H9 (cell line): ENCODE data around the gene HEXD. TPM values are rescaled to one million over a fixed set of nuclear protein-coding genes. Genes with fewer than 3 reads are reported as not detected.

Experiments
- DNase-seq: peaks from one replicate; pipeline ENCODE4 v3.0.0-alpha.2; 2017
- H2AFZ ChIP-seq: one replicate; pipeline ENCODE4 v1.6.1; 2013; ENCODE audit warnings: mild to moderate bottlenecking, low read length, control low read depth, moderate library complexity
- H2AK5ac ChIP-seq: 2 replicates; pipeline ENCODE4 v1.6.1; 2013; ENCODE audit warnings: low read length, control low read depth, mixed read lengths; ENCODE audit not compliant: insufficient read length
- H2BK120ac ChIP-seq: one replicate; pipeline ENCODE4 v1.6.1; 2013; ENCODE audit warnings: low read depth, mild to moderate bottlenecking, low read length, control low read depth, inconsistent platforms; ENCODE audit not compliant: poor library complexity, severe bottlenecking
- H2BK12ac ChIP-seq: 2 replicates; pipeline ENCODE4 v1.6.1; 2013; ENCODE audit warnings: low read length, control low read depth, mixed read lengths, low read depth; ENCODE audit not compliant: insufficient read length
- H2BK15ac ChIP-seq: 2 replicates; pipeline ENCODE4 v1.6.1; 2013; ENCODE audit warnings: low read depth, low read length, control low read depth
- H2BK20ac ChIP-seq: one replicate; pipeline ENCODE4 v1.6.1; 2013; ENCODE audit warnings: low read depth, mild to moderate bottlenecking, low read length, control low read depth, inconsistent platforms; ENCODE audit not compliant: poor library complexity, severe bottlenecking
- H2BK5ac ChIP-seq: 2 replicates; pipeline ENCODE4 v1.6.1; 2013; ENCODE audit warnings: low read length, control low read depth, mixed read lengths; ENCODE audit not compliant: insufficient read length
- H3K14ac ChIP-seq: 2 replicates; pipeline ENCODE4 v1.6.1; 2013; ENCODE audit warnings: low read length, control low read depth; ENCODE audit not compliant: insufficient read depth
- H3K18ac ChIP-seq: 2 replicates; pipeline ENCODE4 v1.6.1; 2013; ENCODE audit warnings: low read depth, mild to moderate bottlenecking, mixed read lengths, low read length, control low read depth; ENCODE audit not compliant: insufficient read length
- H3K23ac ChIP-seq: 2 replicates; pipeline ENCODE4 v1.6.1; 2013; ENCODE audit warnings: low read length, control low read depth, mixed read lengths, low read depth; ENCODE audit not compliant: insufficient read length
- H3K23me2 ChIP-seq: 2 replicates; pipeline ENCODE4 v1.6.1; 2013; ENCODE audit warnings: low read depth, mild to moderate bottlenecking, mixed read lengths, low read length, control low read depth; ENCODE audit not compliant: insufficient read length, poor library complexity, severe bottlenecking
- H3K27ac ChIP-seq: 2 replicates; pipeline ENCODE4 v1.5.1; 2013; ENCODE audit warnings: low read length, control low read depth, mixed read lengths, low read depth; ENCODE audit not compliant: insufficient read length
- H3K27me3 ChIP-seq: 2 replicates; pipeline ENCODE4 v1.6.1; 2013; ENCODE audit warnings: low read length, control low read depth, inconsistent platforms; ENCODE audit not compliant: insufficient read depth
- H3K4ac ChIP-seq: 2 replicates; pipeline ENCODE4 v1.6.1; 2013; ENCODE audit warnings: low read depth, mild to moderate bottlenecking, control low read depth, inconsistent platforms, low read length, moderate library complexity
- H3K4me1 ChIP-seq: 2 replicates; pipeline ENCODE4 v1.6.1; 2013; ENCODE audit warnings: low read length, control low read depth, inconsistent platforms; ENCODE audit not compliant: insufficient read depth
- H3K4me2 ChIP-seq: 2 replicates; pipeline ENCODE4 v1.6.1; 2013; ENCODE audit warnings: low read length, control low read depth, mixed read lengths; ENCODE audit not compliant: insufficient read length, insufficient read depth
- H3K56ac ChIP-seq: 2 replicates; pipeline ENCODE4 v1.6.1; 2013; ENCODE audit warnings: low read depth, mild to moderate bottlenecking, mixed read lengths, low read length, control low read depth; ENCODE audit not compliant: insufficient read length
- H3K79me1 ChIP-seq: 2 replicates; pipeline ENCODE4 v1.6.1; 2013; ENCODE audit warnings: low read depth, mild to moderate bottlenecking, moderate library complexity, low read length, control low read depth, inconsistent platforms; ENCODE audit not compliant: insufficient read depth, poor library complexity, severe bottlenecking
- H3K79me2 ChIP-seq: 2 replicates; pipeline ENCODE4 v1.6.1; 2013; ENCODE audit warnings: low read length, control low read depth, inconsistent platforms; ENCODE audit not compliant: insufficient read depth
- H3K9ac ChIP-seq: 2 replicates; pipeline ENCODE4 v1.6.1; 2013; ENCODE audit warnings: low read length, control low read depth, mixed read lengths; ENCODE audit not compliant: insufficient read length; ENCODE audit errors: extremely low read depth
- H3K9me3 ChIP-seq: one replicate; pipeline ENCODE4 v1.6.1; 2013; ENCODE audit warnings: low read depth, low read length, inconsistent platforms; ENCODE audit not compliant: control insufficient read depth
- H3T11ph ChIP-seq: one replicate; pipeline ENCODE4 v1.6.1; 2013; ENCODE audit warnings: mild to moderate bottlenecking, low read length, control low read depth, inconsistent platforms
- H4K20me1 ChIP-seq: one replicate; pipeline ENCODE4 v1.6.1; 2013; ENCODE audit not compliant: control insufficient read depth, insufficient read length, insufficient read depth
- H4K5ac ChIP-seq: 2 replicates; pipeline ENCODE4 v1.6.1; 2013; ENCODE audit warnings: low read depth, mild to moderate bottlenecking, mixed read lengths, low read length, control low read depth; ENCODE audit not compliant: insufficient read length
- H4K8ac ChIP-seq: replicated peaks from 2 replicates; pipeline ENCODE4 v1.6.1; 2013; ENCODE audit warnings: low read length, control low read depth, mixed read lengths, low read depth; ENCODE audit not compliant: insufficient read length
- H4K91ac ChIP-seq: 2 replicates; pipeline ENCODE4 v1.6.1; 2013; ENCODE audit warnings: low read depth, mild to moderate bottlenecking, moderate library complexity, mixed read lengths, low read length, control low read depth; ENCODE audit not compliant: insufficient read length
- H3K27ac Mint-ChIP-seq, 3 experiments: 2 replicates in 2 of 3; 3 replicates in 1 of 3; pipeline ENCODE4 v1.8.0; 2020 to 2021; ENCODE audit warnings: mixed read lengths in 3 of 3, mild to moderate bottlenecking in 1 of 3, moderate library complexity in 1 of 3
- H3K27me3 Mint-ChIP-seq: 2 replicates; pipeline ENCODE4 v1.8.0; 2021; ENCODE audit warnings: low read depth, mild to moderate bottlenecking, moderate library complexity, mixed read lengths
- H3K36me3 Mint-ChIP-seq, 3 experiments: 2 replicates in 2 of 3; 3 replicates in 1 of 3; pipeline ENCODE4 v1.8.0; 2020 to 2021; ENCODE audit warnings: low read depth in 3 of 3, mixed read lengths in 3 of 3; ENCODE audit not compliant: insufficient read depth in 1 of 3
- H3K4me1 Mint-ChIP-seq, 2 experiments: 2 replicates each; pipeline ENCODE4 v1.8.0; 2020; ENCODE audit warnings: mixed read lengths in 2 of 2
- H3K4me3 Mint-ChIP-seq, 2 experiments: 2 replicates in 1 of 2; 3 replicates in 1 of 2; pipeline ENCODE4 v1.8.0; 2020 to 2021; ENCODE audit warnings: mild to moderate bottlenecking in 2 of 2, mixed read lengths in 2 of 2, moderate library complexity in 1 of 2
- H3K9me3 Mint-ChIP-seq, 2 experiments: 2 replicates in 1 of 2; 3 replicates in 1 of 2; pipeline ENCODE4 v1.8.0; 2020; ENCODE audit warnings: mild to moderate bottlenecking in 2 of 2, mixed read lengths in 2 of 2, moderate library complexity in 1 of 2
- WGBS: extraction: QIAGEN DNeasy Blood & Tissue Kit; methylation state at CpG from one replicate; pipeline ENCODE4 v1.1.7; 2013; ENCODE audit warnings: missing lambda C conversion rate, low lambda C conversion rate, mixed read lengths; ENCODE audit not compliant: insufficient read length; ENCODE audit errors: extremely low coverage; 5-methylcytosine and 5-hydroxymethylcytosine counted together
- total RNA-seq: library from RNA; stranded (reverse); gene quantifications from 2 replicates; pipeline ENCODE4 v1.2.1, GENCODE V29; 2021
- TF ChIP-seq, protein P1 (sequence below): fragments of 200-600 bp; sonication (generic); conservative IDR thresholded peaks from 3 replicates; pipeline ENCODE4 v1.8.0; 2021; ENCODE audit warnings: antibody characterized with exemption, mild to moderate bottlenecking

HEXD gene
- total RNA-seq, 1 experiment from 2014 or later, result 23.2 TPM

GRCh38 chr17:82486231-82487094, 68.3 kb downstream of the HEXD start:
- no CpG with 5 or more reads among the region's 13 CpGs for WGBS
- TF ChIP-seq, protein P1, sequence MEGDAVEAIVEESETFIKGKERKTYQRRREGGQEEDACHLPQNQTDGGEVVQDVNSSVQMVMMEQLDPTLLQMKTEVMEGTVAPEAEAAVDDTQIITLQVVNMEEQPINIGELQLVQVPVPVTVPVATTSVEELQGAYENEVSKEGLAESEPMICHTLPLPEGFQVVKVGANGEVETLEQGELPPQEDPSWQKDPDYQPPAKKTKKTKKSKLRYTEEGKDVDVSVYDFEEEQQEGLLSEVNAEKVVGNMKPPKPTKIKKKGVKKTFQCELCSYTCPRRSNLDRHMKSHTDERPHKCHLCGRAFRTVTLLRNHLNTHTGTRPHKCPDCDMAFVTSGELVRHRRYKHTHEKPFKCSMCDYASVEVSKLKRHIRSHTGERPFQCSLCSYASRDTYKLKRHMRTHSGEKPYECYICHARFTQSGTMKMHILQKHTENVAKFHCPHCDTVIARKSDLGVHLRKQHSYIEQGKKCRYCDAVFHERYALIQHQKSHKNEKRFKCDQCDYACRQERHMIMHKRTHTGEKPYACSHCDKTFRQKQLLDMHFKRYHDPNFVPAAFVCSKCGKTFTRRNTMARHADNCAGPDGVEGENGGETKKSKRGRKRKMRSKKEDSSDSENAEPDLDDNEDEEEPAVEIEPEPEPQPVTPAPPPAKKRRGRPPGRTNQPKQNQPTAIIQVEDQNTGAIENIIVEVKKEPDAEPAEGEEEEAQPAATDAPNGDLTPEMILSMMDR, result no peak

More at GRCh38 chr17:82486231-82487094, 68.3 kb downstream of the HEXD start:
- no peak for DNase-seq
- Histone ChIP-seq H4K91ac (no peak overlapping the region), H3K56ac (no peak overlapping the region), H2AK5ac (no peak overlapping the region), H2BK12ac (no peak overlapping the region), H3T11ph (no peak overlapping the region), H2BK15ac (no peak overlapping the region), H3K4ac (no peak overlapping the region), H3K23me2 (no peaks in the 10 kb centered on the region), H3K18ac (no peak overlapping the region), H3K27ac (no peak overlapping the region), H3K27me3 (no peaks in the 10 kb centered on the region), H3K14ac (no peak overlapping the region), H2BK5ac (no peak overlapping the region), H3K9me3 (no peaks in the 10 kb centered on the region), H2AFZ (no peak overlapping the region), H3K4me2 (no peak overlapping the region), H2BK20ac (no peak overlapping the region), H4K5ac (no peak overlapping the region), H3K23ac (no peak overlapping the region), H4K8ac (no peak overlapping the region), H3K79me1 (no peaks in the 10 kb centered on the region), H3K9ac (no peak overlapping the region), H3K4me1 (no peaks in the 10 kb centered on the region), H2BK120ac (no peak overlapping the region), H3K79me2 (no peaks in the 10 kb centered on the region), H4K20me1 (peaks cover 3% of the 10 kb centered on the region)
- peak overlapping the region; percentile 33 to 85 (median 69); a peak in 4 of 7 replicates for H3K27ac Mint-ChIP-seq
- no peak overlapping the region for H3K4me3 Mint-ChIP-seq
- H3K4me1 Mint-ChIP-seq, result no peaks in the 10 kb centered on the region
- H3K36me3 Mint-ChIP-seq, result peaks cover 27 to 72% (median 67%) of the 10 kb centered on the region in 3 experiments
- no peaks in the 10 kb centered on the region for H3K9me3 Mint-ChIP-seq
- no peaks in the 10 kb centered on the region for H3K27me3 Mint-ChIP-seq
